ENCODE results near the gene TMEM125. TPM values are rescaled to one million over a fixed set of nuclear protein-coding genes. Genes with fewer than 3 reads are reported as not detected.

TMEM125 gene
- total and polyA plus RNA-seq, 9 of the 15 experiments (the other 6 are each of a cell fraction or from before 2014, with no cell fraction given), result 0.07 to 0.08 TPM; not detected in 7

DNA sequence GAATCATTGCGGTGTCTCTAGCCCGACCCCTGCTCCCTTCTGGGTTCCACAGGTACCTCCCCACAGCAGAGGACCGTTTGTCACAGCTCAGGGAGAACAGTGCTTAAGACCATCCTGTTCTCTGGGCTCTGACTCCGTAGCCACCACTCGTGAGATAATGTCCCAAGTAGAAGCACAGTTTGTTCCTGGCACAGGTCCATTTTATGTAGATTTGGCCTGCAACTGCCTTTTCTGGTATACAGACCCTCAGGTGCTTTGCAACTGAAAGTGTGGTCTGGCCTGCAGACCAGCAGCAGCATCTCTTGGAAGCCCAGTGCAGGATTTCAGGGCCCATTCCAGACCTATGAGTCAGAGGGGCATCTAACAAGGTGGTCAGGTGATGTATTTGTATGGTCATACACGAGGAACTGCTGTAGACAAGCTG, 28.4 kb upstream of the TMEM125 start:
- Histone ChIP-seq H3K4me1 (replicated peaks in 1 of 2; ENCODE audit: control insufficient read depth in 2 of 2, insufficient read depth in 2 of 2, low read length in 2 of 2) (no peaks in the 10 kb centered on the region), H3K27me3 (ENCODE audit: control insufficient read depth in 2 of 2, insufficient read depth in 2 of 2, low read length in 2 of 2) (peaks cover 13 to 51% of the 10 kb centered on the region in 2 experiments), H4K20me1 (replicated peaks; ENCODE audit: control insufficient read depth, insufficient read depth, low read length) (peaks cover 5% of the 10 kb centered on the region; the same call in 1 of the 2 replicates), H3K27ac (ENCODE audit: extremely low read depth, low read depth, low read length) (no peak overlapping the region), H3K9me3 (replicated peaks; ENCODE audit: control insufficient read depth, insufficient read depth, low read depth, low read length) (no peaks in the 10 kb centered on the region), H2AFZ (ENCODE audit: low read depth, low read length) (no peak overlapping the region), H3K9ac (ENCODE audit: insufficient read depth in 1 of 2, low read depth in 2 of 2, low read length in 2 of 2) (no peak overlapping the region), H3K4me2 (ENCODE audit: insufficient read depth, low read length) (no peak overlapping the region), H3K9me1 (ENCODE audit: control insufficient read depth, insufficient read depth, low read length) (no peaks in the 10 kb centered on the region), H3K36me3 (ENCODE audit: control insufficient read depth, insufficient read depth, low read length) (no peaks in the 10 kb centered on the region), H3K4me3 (no peak overlapping the region), H3K79me2 (ENCODE audit: control insufficient read depth, insufficient read depth, low read length) (no peaks in the 10 kb centered on the region)
- BruUV-seq (replicated peaks), result no TSS peak
- TF ChIP-seq MAFF (IDR thresholded peaks at IDR 0.05; ENCODE audit: low read length), result no peak
- no peak for TF ChIP-seq MCM3 (IDR thresholded peaks at IDR 0.05)
- TF ChIP-seq, protein P1, sequence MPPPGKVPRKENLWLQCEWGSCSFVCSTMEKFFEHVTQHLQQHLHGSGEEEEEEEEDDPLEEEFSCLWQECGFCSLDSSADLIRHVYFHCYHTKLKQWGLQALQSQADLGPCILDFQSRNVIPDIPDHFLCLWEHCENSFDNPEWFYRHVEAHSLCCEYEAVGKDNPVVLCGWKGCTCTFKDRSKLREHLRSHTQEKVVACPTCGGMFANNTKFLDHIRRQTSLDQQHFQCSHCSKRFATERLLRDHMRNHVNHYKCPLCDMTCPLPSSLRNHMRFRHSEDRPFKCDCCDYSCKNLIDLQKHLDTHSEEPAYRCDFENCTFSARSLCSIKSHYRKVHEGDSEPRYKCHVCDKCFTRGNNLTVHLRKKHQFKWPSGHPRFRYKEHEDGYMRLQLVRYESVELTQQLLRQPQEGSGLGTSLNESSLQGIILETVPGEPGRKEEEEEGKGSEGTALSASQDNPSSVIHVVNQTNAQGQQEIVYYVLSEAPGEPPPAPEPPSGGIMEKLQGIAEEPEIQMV (tag; conservative IDR thresholded peaks at IDR 0.05; ENCODE audit: low read depth), result no peak
- TF ChIP-seq, protein P2, sequence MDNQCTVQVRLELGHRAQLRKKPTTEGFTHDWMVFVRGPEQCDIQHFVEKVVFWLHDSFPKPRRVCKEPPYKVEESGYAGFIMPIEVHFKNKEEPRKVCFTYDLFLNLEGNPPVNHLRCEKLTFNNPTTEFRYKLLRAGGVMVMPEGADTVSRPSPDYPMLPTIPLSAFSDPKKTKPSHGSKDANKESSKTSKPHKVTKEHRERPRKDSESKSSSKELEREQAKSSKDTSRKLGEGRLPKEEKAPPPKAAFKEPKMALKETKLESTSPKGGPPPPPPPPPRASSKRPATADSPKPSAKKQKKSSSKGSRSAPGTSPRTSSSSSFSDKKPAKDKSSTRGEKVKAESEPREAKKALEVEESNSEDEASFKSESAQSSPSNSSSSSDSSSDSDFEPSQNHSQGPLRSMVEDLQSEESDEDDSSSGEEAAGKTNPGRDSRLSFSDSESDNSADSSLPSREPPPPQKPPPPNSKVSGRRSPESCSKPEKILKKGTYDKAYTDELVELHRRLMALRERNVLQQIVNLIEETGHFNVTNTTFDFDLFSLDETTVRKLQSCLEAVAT (IDR thresholded peaks at IDR 0.05), result no peak
- TF ChIP-seq NCOA1 (IDR thresholded peaks at IDR 0.05; ENCODE audit: low read depth), result no peak
- WGBS (ENCODE audit: insufficient coverage, low coverage, missing lambda C conversion rate), result 1% methylated on average over 6 of the region's 6 CpGs
- ATAC-seq (no peak), DNase-seq (ENCODE audit: extremely low read depth in 1 of 4, low spot score in 3 of 4) (no peak), FAIRE-seq (no peak)
- ChIA-PET CTCF (ENCODE audit: low intra/inter-chr PET ratio) (no interaction called here), POLR2A (interaction anchor here (1.2 kb wide), 1 partner anchor 17 kb away, joined by 3 read pairs; no protein-coding TSS in a partner anchor)
- in situ Hi-C loops (cut with MboI), result no loop called here
- intact Hi-C loops (cut with micrococcal nuclease), result no loop called here
